GM19043 (cell line): ENCODE data around the gene ARHGEF11.

Source experiments
- ATAC-seq: cut with Tn5 transposase; IDR thresholded peaks from one replicate; pipeline ENCODE4 v1.9.1; 2021; ENCODE audit warnings: low read depth; ENCODE audit not compliant: unreplicated experiment

ARHGEF11 gene

GRCh38 chr1:156912861-156913808 lies 132.4 kb downstream of the ARHGEF11 start:
- no peak for ATAC-seq

- no peak for ATAC-seq
These were observed 133.2 kb downstream of the ARHGEF11 start for GRCh38 chr1:156912310-156912709.

GRCh38 chr1:156911577-156912298 lies 133.8 kb downstream of the ARHGEF11 start:
- no peak for ATAC-seq

GRCh38 chr1:156910309-156910782 lies 135.2 kb downstream of the ARHGEF11 start:
- ATAC-seq: no peak

- no peak for ATAC-seq
These were observed 135.9 kb downstream of the ARHGEF11 start for GRCh38 chr1:156909671-156910070.

- ATAC-seq: no peak
These were observed 136.6 kb downstream of the ARHGEF11 start for GRCh38 chr1:156908955-156909354.

GRCh38 chr1:156908541-156908940 lies 137.0 kb downstream of the ARHGEF11 start:
- no peak for ATAC-seq

GRCh38 chr1:156906206-156906906 lies 139.2 kb downstream of the ARHGEF11 start:
- no peak for ATAC-seq

- ATAC-seq: no peak
These were observed 139.9 kb downstream of the ARHGEF11 start for GRCh38 chr1:156905651-156906050.

GRCh38 chr1:156905176-156905575 lies 140.4 kb downstream of the ARHGEF11 start:
- ATAC-seq: no peak

GRCh38 chr1:156904187-156904959 lies 141.2 kb downstream of the ARHGEF11 start:
- ATAC-seq: no peak

- no peak for ATAC-seq
These were observed 142.0 kb downstream of the ARHGEF11 start for GRCh38 chr1:156903328-156904091.

- ATAC-seq: no peak
These were observed 143.3 kb downstream of the ARHGEF11 start for GRCh38 chr1:156901966-156902915.

GRCh38 chr1:156901590-156901900 lies 144.0 kb downstream of the ARHGEF11 start:
- ATAC-seq: no peak

- no peak for ATAC-seq
These were observed 144.5 kb downstream of the ARHGEF11 start for GRCh38 chr1:156900896-156901589.

- ATAC-seq: no peak
These were observed 145.4 kb downstream of the ARHGEF11 start for GRCh38 chr1:156899956-156900718.
